Lung (tissue), 12 donors: Measurements from ENCODE around the gene PER2. TPM values are rescaled to one million over a fixed set of nuclear protein-coding genes. Genes with fewer than 3 reads are reported as not detected.

Experiments used
- ATAC-seq: fragments of 200-7000 bp; cut with Tn5 transposase; one replicate; pipeline ENCODE4 v1.9.1; 2020; ENCODE audit warnings: moderate number of reproducible peaks; ENCODE audit not compliant: insufficient read depth, low FRiP score
- DNase-seq, 3 donors: peaks; one replicate each; pipeline ENCODE4 v3.0.0-alpha.2; 2013 to 2017
- H3K27ac ChIP-seq, 2 donors: one replicate each; pipeline ENCODE4 v1.5.1; 2013; ENCODE audit warnings: mild to moderate bottlenecking in 2 of 2, moderate library complexity in 2 of 2, control low read depth in 1 of 2, inconsistent platforms in 1 of 2, low read depth in 1 of 2, low read length in 1 of 2
- H3K27me3 ChIP-seq, 3 donors: one replicate each; pipeline ENCODE4 v1.5.1; 2013; ENCODE audit warnings: low read length in 2 of 3; ENCODE audit not compliant: control insufficient read depth in 3 of 3, insufficient read depth in 3 of 3
- H3K36me3 ChIP-seq, 4 donors: one replicate each; pipeline ENCODE4 v1.5.1; 2013; ENCODE audit warnings: low read length in 4 of 4, mild to moderate bottlenecking in 1 of 4, moderate library complexity in 1 of 4; ENCODE audit not compliant: control insufficient read depth in 4 of 4, insufficient read depth in 4 of 4
- H3K4me1 ChIP-seq, 5 donors: one replicate each; pipeline ENCODE4 v1.5.1; 2013; ENCODE audit warnings: low read length in 5 of 5, mild to moderate bottlenecking in 2 of 5, moderate library complexity in 1 of 5; ENCODE audit not compliant: control insufficient read depth in 5 of 5, insufficient read depth in 5 of 5
- H3K4me3 ChIP-seq: one replicate; pipeline ENCODE4 v1.5.1; 2013; ENCODE audit warnings: mild to moderate bottlenecking, control low read depth, moderate library complexity
- H3K9ac ChIP-seq, 2 donors: one replicate each; pipeline ENCODE4 v1.5.1; 2013; ENCODE audit warnings: low read length in 2 of 2, control low read depth in 1 of 2; ENCODE audit not compliant: insufficient read depth in 1 of 2
- H3K9me3 ChIP-seq, 4 donors: one replicate each; pipeline ENCODE4 v1.5.1; 2013; ENCODE audit warnings: low read length in 3 of 4, mild to moderate bottlenecking in 1 of 4, moderate library complexity in 1 of 4; ENCODE audit not compliant: control insufficient read depth in 4 of 4, insufficient read depth in 3 of 4
- WGBS, 2 donors: extraction: QIAGEN DNeasy Blood & Tissue Kit; methylation state at CpG; one replicate each; pipeline ENCODE4 v1.1.7; 2013; 5-methylcytosine and 5-hydroxymethylcytosine counted together
- polyA plus RNA-seq, 2 donors: library from polyadenylated mRNA; stranded (reverse); fragments of 200-250 nt; gene quantifications; one replicate each; pipeline ENCODE4 v1.2.1, GENCODE V29; 2013
- total RNA-seq, 2 donors: library from RNA; depleted of rRNA in 1 of 2; stranded (reverse); fragments of >200 nt in 1 of 2; gene quantifications; one replicate each; pipeline ENCODE4 v1.2.1, GENCODE V29; 2014 to 2021
- TF ChIP-seq, protein P1 (sequence below): IDR thresholded peaks from 2 replicates; pipeline ENCODE4 v1.5.1; 2012; ENCODE audit warnings: mild to moderate bottlenecking; ENCODE audit errors: control extremely low read depth, extremely low read depth
- donor health status: control.
- donor health status: control.
- donor health status: Bipolar disorder and iron deficiency.
- donor health status: healthy.
- donor health status: DM: yes; HTN: yes; CAD: no.

PER2 gene
- total and polyA plus RNA-seq, 4 donors, result 4.1 to 27.1 (median 10.5) TPM

GRCh38 chr2:238302087-238302486 lies 13.7 kb upstream of the PER2 start:
- Histone ChIP-seq H3K9me3 (no peaks in the 10 kb centered on the region), H3K4me3 (no peak overlapping the region), H3K4me1 (peaks cover 0 to 12% (median 0%) of the 10 kb centered on the region in 5 donors), H3K27ac (no peak overlapping the region), H3K27me3 (no peaks in the 10 kb centered on the region), H3K36me3 (no peaks in the 10 kb centered on the region), H3K9ac (no peak overlapping the region)
- DNase-seq, result no peak
- 86 to 88% methylated on average over 3 of the region's 3 CpGs for WGBS, 2 donors
- TF ChIP-seq, protein P1, sequence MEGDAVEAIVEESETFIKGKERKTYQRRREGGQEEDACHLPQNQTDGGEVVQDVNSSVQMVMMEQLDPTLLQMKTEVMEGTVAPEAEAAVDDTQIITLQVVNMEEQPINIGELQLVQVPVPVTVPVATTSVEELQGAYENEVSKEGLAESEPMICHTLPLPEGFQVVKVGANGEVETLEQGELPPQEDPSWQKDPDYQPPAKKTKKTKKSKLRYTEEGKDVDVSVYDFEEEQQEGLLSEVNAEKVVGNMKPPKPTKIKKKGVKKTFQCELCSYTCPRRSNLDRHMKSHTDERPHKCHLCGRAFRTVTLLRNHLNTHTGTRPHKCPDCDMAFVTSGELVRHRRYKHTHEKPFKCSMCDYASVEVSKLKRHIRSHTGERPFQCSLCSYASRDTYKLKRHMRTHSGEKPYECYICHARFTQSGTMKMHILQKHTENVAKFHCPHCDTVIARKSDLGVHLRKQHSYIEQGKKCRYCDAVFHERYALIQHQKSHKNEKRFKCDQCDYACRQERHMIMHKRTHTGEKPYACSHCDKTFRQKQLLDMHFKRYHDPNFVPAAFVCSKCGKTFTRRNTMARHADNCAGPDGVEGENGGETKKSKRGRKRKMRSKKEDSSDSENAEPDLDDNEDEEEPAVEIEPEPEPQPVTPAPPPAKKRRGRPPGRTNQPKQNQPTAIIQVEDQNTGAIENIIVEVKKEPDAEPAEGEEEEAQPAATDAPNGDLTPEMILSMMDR, result no peak
- ATAC-seq, result no peak

DNA sequence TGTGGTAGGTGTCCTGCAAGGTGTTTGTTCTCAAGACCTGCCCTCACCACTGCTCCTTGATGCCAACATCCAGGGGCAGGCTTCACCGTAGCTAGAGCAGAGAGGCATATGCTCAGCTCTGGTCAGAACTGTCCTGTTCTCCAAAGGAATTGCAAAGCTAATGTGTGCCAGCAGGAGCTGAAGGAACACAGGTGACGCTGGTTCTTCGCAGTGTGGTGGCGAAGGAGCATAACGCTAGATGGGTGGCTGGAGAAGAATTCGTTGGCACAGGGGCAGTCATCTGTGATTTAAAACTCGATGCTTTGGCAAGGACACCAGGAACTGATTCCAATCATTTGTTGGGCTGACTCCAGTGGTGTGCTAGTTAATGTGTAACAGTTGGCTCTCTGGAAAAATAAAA lies 11.4 kb upstream of the PER2 start:
- no peak for ATAC-seq
- no peak overlapping the region for H3K27ac ChIP-seq
- H3K9ac ChIP-seq, result no peak overlapping the region
- 58 to 78% methylated on average over 7 of the region's 7 CpGs for WGBS, 2 donors
- peak; percentile 27 to 61 (median 54) for DNase-seq
- no peaks in the 10 kb centered on the region for H3K9me3 ChIP-seq
- H3K4me3 ChIP-seq, result no peak overlapping the region
- no peaks in the 10 kb centered on the region for H3K27me3 ChIP-seq
- H3K36me3 ChIP-seq, result no peaks in the 10 kb centered on the region
- TF ChIP-seq, protein P1, result no peak
- peaks cover 0 to 12% (median 0%) of the 10 kb centered on the region in 5 donors for H3K4me1 ChIP-seq

DNA sequence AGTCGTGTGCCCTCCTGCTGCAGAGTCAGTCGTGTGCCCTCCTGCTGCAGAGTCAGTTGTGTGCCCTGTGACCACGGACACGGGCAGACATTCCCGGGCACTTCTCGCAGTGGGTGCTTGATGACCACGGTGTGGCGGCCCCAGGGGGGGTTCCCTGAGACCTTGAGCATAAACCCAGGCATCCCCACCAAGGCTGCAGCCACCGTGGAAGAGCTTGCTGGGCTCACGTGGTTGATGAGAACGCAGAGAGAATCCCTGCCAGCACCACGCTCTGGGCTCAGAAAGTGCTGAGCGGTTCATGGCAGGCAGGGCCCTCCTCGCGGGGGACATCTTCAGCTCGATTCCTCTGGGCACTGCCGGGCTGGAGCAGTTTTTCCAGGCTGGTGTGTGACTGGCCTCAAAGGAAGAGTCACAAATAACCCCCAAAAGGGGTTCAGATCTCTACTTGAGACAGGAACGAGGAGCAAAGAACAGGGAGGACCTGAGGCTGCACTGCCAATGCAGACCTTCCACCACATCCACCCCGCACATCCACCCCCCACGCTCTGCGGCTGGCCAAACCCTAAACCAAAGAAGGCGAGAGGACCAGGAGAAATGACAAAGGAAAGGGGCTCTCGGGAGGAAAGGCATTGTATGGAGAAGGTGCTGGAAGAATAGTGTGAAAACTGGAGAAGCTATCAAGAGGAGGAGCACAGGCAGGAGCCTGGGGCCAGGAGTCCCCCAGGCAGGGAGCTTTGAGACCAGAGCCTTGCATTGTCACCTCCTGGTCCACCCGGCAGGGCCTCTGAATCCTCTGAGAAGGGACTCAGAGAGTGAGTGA lies 8.4 kb upstream of the PER2 start:
- H3K9me3 ChIP-seq, result no peaks in the 10 kb centered on the region
- peaks cover 0 to 12% (median 0%) of the 10 kb centered on the region in 5 donors for H3K4me1 ChIP-seq
- TF ChIP-seq, protein P1, result no peak
- no peak for DNase-seq
- WGBS, 2 donors, result 79 to 82% methylated on average over 23 to 24 of the region's 24 CpGs
- no peak overlapping the region for H3K9ac ChIP-seq
- no peak overlapping the region for H3K4me3 ChIP-seq
- H3K27ac ChIP-seq, result no peak overlapping the region
- no peak for ATAC-seq
- no peaks in the 10 kb centered on the region for H3K36me3 ChIP-seq
- H3K27me3 ChIP-seq, result no peaks in the 10 kb centered on the region
